ENCODE results near the gene HRAS. TPM values are rescaled to one million over a fixed set of nuclear protein-coding genes. Genes with fewer than 3 reads are reported as not detected.

Gene HRAS
- polyA plus RNA-seq, 3 donors: 10.1 to 32.9 (median 10.3) TPM

GRCh38 chr11:506995-507726 lies 28.2 kb downstream of the HRAS start, which contains the start of gene RNH1:
Gene RNH1, minus strand, starts transcription at chr11:507242. Its CDS starts 5,080 bp downstream, at chr11:502162.
- no peak for TF ChIP-seq CTCF (IDR thresholded peaks at IDR 0.05)
- H3K4me3 ChIP-seq (replicated peaks in 1 of 3; ENCODE audit: low read depth in 2 of 3, low read length in 3 of 3): peak within 1 kb of the TSS; percentile 61 to 81 (median 79)
- H3K36me3 Mint-ChIP-seq: peaks cover 10 to 28% of the 10 kb centered on the region in 2 donors
- peak within 1 kb of the TSS; percentile 92 to 95 for H3K4me3 Mint-ChIP-seq
- WGBS (ENCODE audit: insufficient coverage): under 1% methylated on average over 85 of the region's 93 CpGs
- no peak within 1 kb of the TSS for H2AFZ ChIP-seq (ENCODE audit: insufficient read depth, low read depth, low read length, poor library complexity, severe bottlenecking)
- H3K9me3 ChIP-seq (replicated peaks in 1 of 2; ENCODE audit: control insufficient read depth in 1 of 2, insufficient read depth in 1 of 2, low read length in 2 of 2): no peaks in the 10 kb centered on the region
- H3K4me1 ChIP-seq (ENCODE audit: control insufficient read depth in 1 of 2, insufficient read depth in 2 of 2, low read length in 2 of 2): peaks cover 44 to 47% of the 10 kb centered on the region in 2 donors
- H3K9me3 Mint-ChIP-seq: no peaks in the 10 kb centered on the region
- peaks cover 52% of the 10 kb centered on the region for H3K79me2 ChIP-seq (ENCODE audit: insufficient read depth, low read length)
- peaks cover 0 to 15% of the 10 kb centered on the region in 2 donors for H3K36me3 ChIP-seq (replicated peaks in 1 of 2; ENCODE audit: control insufficient read depth in 1 of 2, insufficient read depth in 2 of 2, low read length in 2 of 2)
- peaks cover 11% of the 10 kb centered on the region for H4K20me1 ChIP-seq (ENCODE audit: insufficient read depth, low read length)
- peaks cover 0 to 3% (median 0%) of the 10 kb centered on the region in 3 donors for H3K27me3 Mint-ChIP-seq (ENCODE audit: low read depth in 3 of 3)
- H3K4me2 ChIP-seq (replicated peaks; ENCODE audit: extremely low read depth, low read length, poor library complexity, severe bottlenecking): peak within 1 kb of the TSS; percentile 90
- H3K27ac ChIP-seq (ENCODE audit: low read depth in 1 of 2, low read length in 2 of 2): peak within 1 kb of the TSS; percentile 99 to 100
- H3K4me1 Mint-ChIP-seq: peaks cover 35% of the 10 kb centered on the region
- H3K27me3 ChIP-seq (ENCODE audit: control insufficient read depth in 2 of 2, insufficient read depth in 2 of 2, low read length in 2 of 2): no peaks in the 10 kb centered on the region
- peak within 1 kb of the TSS; percentile 100 for H3K9ac ChIP-seq (ENCODE audit: insufficient read depth, low read length, poor library complexity, severe bottlenecking)
- intact Hi-C loops (cut with micrococcal nuclease): loop anchor here (2.0 to 10.0 kb wide), 8 partner anchors 56 to 302 kb away; partner anchors contain the start of genes PSMD13 (in 2 of the 2), SIRT3 (in 2 of the 2), BET1L (in 1 of the 2) and PHRF1 (in 1 of the 2)
- peak within 1 kb of the TSS; percentile 99 to 100 (median 100) for H3K27ac Mint-ChIP-seq
- DNase-seq: peak; percentile 93 to 97 (median 93)

- TF ChIP-seq CTCF (IDR thresholded peaks at IDR 0.05): no peak
- H3K4me1 ChIP-seq (ENCODE audit: control insufficient read depth in 1 of 2, insufficient read depth in 2 of 2, low read length in 2 of 2): peaks cover 51 to 54% of the 10 kb centered on the region in 2 donors
Observed at GRCh38 chr11:506238-506994, 29.0 kb downstream of the HRAS start.

More at GRCh38 chr11:506238-506994, 29.0 kb downstream of the HRAS start:
- peak overlapping the region; percentile 61 to 81 (median 79) for H3K4me3 ChIP-seq (replicated peaks in 1 of 3; ENCODE audit: low read depth in 2 of 3, low read length in 3 of 3)
- H2AFZ ChIP-seq (ENCODE audit: insufficient read depth, low read depth, low read length, poor library complexity, severe bottlenecking): no peak overlapping the region
- no peaks in the 10 kb centered on the region for H3K27me3 Mint-ChIP-seq (ENCODE audit: low read depth in 3 of 3)
- H3K36me3 Mint-ChIP-seq: peaks cover 13 to 35% of the 10 kb centered on the region in 2 donors
- H3K9me3 ChIP-seq (replicated peaks in 1 of 2; ENCODE audit: control insufficient read depth in 1 of 2, insufficient read depth in 1 of 2, low read length in 2 of 2): no peaks in the 10 kb centered on the region
- H3K27ac Mint-ChIP-seq: peak overlapping the region; percentile 99 to 100 (median 100)
- under 1% methylated on average over 51 of the region's 71 CpGs for whole genome bisulfite sequencing (ENCODE audit: insufficient coverage)
- peak overlapping the region; percentile 100 for H3K9ac ChIP-seq (ENCODE audit: insufficient read depth, low read length, poor library complexity, severe bottlenecking)
- H3K9me3 Mint-ChIP-seq: no peaks in the 10 kb centered on the region
- H3K27me3 ChIP-seq (ENCODE audit: control insufficient read depth in 2 of 2, insufficient read depth in 2 of 2, low read length in 2 of 2): no peaks in the 10 kb centered on the region
- H4K20me1 ChIP-seq (ENCODE audit: insufficient read depth, low read length): peaks cover 19% of the 10 kb centered on the region
- DNase-seq: peak; percentile 96 to 98 (median 98)
- peaks cover 40% of the 10 kb centered on the region for H3K4me1 Mint-ChIP-seq
- peaks cover 3 to 22% of the 10 kb centered on the region in 2 donors for H3K36me3 ChIP-seq (replicated peaks in 1 of 2; ENCODE audit: control insufficient read depth in 1 of 2, insufficient read depth in 2 of 2, low read length in 2 of 2)
- peak overlapping the region; percentile 99 to 100 for H3K27ac ChIP-seq (ENCODE audit: low read depth in 1 of 2, low read length in 2 of 2)
- intact Hi-C loops (cut with micrococcal nuclease): loop anchor here (2.0 to 10.0 kb wide), 8 partner anchors 56 to 302 kb away; partner anchors contain the start of genes PSMD13 (in 2 of the 2), SIRT3 (in 2 of the 2), BET1L (in 1 of the 2) and PHRF1 (in 1 of the 2)
- peak overlapping the region; percentile 90 for H3K4me2 ChIP-seq (replicated peaks; ENCODE audit: extremely low read depth, low read length, poor library complexity, severe bottlenecking)
- peak overlapping the region; percentile 92 to 95 for H3K4me3 Mint-ChIP-seq
- peaks cover 60% of the 10 kb centered on the region for H3K79me2 ChIP-seq (ENCODE audit: insufficient read depth, low read length)

Measured in CD14-positive monocyte (primary cell).